ENCODE measurements around the gene UHRF1.

UHRF1 gene

DNA sequence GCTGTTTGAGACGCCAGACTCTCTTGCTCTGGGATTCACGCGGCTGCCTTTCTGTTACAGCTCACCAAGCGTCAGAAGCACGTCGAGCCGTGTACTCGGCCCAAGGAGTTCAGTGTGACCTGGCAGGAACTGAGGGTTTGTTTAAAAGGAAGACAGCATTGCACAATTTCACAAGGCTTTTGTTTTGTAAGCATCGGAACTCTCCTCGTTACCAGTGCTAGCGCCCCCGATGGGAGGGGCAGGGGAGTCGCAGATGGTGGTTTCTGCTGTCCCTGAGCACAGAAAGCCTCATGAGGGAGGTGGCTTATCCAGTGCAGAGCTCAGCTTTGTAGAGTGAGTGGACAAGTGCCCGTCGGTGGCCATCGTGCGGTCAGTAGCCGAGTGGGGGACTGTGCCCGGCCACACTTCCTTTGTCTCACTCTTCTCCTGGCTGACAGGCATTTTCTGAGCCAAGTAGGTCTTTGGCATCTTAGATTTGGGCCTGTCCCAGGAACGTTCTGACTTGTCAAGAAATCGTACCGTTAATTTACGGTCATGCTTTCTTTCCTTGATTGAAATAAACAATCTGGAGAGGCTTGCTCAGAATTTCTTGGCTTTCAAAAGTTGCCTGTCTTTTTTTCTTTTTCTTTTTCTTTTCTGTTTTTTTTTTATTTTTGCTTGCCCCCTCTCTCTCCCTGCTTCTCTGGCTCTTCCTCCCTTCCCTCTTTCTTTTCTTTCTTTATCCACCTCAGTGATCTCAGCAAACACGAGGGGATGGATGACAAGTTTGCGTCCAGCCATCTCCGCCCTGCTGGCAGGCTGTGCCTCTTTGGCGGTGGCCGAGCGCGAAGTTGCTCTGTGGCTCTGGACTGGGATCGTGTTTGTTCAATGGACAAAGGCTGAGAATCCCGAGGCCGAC lies 67.3 kb downstream of the UHRF1 start:
- Histone ChIP-seq H3K27me3 (ENCODE audit: control insufficient read depth in 1 of 2, insufficient read depth in 2 of 2, low read length in 2 of 2) (no peaks in the 10 kb centered on the region), H3K9me3 (ENCODE audit: low read length) (no peaks in the 10 kb centered on the region), H3K4me3 (ENCODE audit: low read depth in 1 of 2, low read length in 2 of 2) (peak overlapping the region in 1 of 2 donors; percentile 51), H3K9ac (ENCODE audit: low read length) (peak overlapping the region; percentile 25), H3K4me1 (ENCODE audit: insufficient read depth, low read length) (peaks cover 47% of the 10 kb centered on the region), H3K36me3 (ENCODE audit: insufficient read depth, low read length) (no peaks in the 10 kb centered on the region), H3K27ac (ENCODE audit: low read depth, low read length) (peak overlapping the region; percentile 86)

DNA sequence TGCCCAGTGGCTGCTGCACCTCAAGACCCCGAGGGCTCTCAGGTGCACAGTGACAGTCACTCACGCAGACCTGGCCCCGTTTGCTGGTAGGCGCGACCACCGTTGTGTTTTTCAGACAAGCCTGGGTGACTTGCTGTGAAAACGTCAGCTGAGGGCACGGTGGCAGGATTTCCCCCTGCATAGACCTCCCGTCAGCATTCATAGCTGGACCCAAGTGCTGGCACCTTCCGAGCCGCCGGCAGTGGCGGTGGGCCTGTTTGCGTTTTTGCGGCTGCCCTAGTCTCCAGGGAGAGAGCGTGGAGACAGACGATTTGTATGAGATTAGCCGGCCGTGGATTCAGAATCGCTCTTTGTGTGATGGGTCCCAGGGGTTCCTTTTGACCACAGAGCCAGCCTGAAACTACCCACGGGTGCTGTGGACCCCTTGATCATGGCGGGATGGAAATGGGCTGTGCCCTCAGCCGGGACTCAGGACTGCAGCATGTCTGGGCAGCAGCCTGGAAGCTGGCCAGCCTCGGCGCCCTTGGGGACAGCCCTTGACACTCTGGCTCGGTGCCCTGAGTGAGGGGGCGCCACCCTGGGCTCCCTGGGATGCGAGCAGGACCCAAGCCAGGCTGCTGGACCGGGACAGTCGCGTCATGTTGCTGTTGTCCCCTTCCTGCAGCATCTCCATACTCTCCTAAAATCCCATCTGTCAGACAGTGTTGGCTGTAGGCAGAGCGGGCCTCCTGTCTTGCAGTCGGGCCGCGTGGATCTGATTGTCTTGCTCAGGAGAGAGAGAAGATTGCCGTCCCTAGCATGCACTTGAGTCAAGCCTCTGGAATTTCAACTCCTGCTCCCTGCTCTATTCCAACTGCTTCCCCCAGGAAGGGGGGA lies 68.2 kb downstream of the UHRF1 start:
- Histone ChIP-seq H3K4me3 (ENCODE audit: low read depth in 1 of 2, low read length in 2 of 2) (no peak overlapping the region), H3K9ac (ENCODE audit: low read length) (no peak overlapping the region), H3K27me3 (ENCODE audit: control insufficient read depth in 1 of 2, insufficient read depth in 2 of 2, low read length in 2 of 2) (no peaks in the 10 kb centered on the region), H3K27ac (ENCODE audit: low read depth, low read length) (peak overlapping the region; percentile 81), H3K9me3 (ENCODE audit: low read length) (no peaks in the 10 kb centered on the region), H3K36me3 (ENCODE audit: insufficient read depth, low read length) (no peaks in the 10 kb centered on the region), H3K4me1 (ENCODE audit: insufficient read depth, low read length) (peaks cover 39% of the 10 kb centered on the region)

DNA sequence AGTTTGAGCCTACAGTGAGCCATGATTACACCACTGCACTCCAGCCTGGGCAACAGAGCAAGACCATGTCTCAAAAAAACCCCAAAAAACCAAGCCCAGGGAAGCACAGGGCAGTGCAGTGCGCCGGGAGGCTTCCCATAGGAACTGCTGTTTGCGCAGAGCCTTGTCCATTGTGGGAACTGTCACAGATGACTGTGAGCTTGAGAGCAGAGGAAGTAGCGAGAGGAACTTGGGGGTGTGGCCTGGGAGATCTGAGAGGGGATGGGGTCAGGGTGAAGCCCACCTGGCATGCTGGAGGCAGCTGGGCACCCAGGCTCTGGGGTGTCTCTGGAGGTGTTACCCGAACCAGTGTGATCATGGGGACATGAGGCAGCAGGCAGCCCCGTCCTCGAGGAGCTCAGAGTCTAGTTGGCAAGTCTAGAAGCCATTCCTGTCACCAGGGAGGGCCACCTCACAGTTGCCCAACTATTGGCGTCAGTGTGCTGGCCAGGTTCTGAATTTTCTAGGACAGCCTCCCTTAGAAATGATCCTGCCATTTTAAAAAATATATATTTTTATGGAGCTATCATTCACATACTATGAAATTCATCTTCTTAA lies 70.0 kb downstream of the UHRF1 start:
- Histone ChIP-seq H3K4me1 (ENCODE audit: insufficient read depth, low read length) (peaks cover 34% of the 10 kb centered on the region), H3K27me3 (ENCODE audit: control insufficient read depth in 1 of 2, insufficient read depth in 2 of 2, low read length in 2 of 2) (no peaks in the 10 kb centered on the region), H3K9ac (ENCODE audit: low read length) (no peak overlapping the region), H3K27ac (ENCODE audit: low read depth, low read length) (no peak overlapping the region), H3K9me3 (ENCODE audit: low read length) (no peaks in the 10 kb centered on the region), H3K4me3 (ENCODE audit: low read depth in 1 of 2, low read length in 2 of 2) (no peak overlapping the region), H3K36me3 (ENCODE audit: insufficient read depth, low read length) (no peaks in the 10 kb centered on the region)

DNA sequence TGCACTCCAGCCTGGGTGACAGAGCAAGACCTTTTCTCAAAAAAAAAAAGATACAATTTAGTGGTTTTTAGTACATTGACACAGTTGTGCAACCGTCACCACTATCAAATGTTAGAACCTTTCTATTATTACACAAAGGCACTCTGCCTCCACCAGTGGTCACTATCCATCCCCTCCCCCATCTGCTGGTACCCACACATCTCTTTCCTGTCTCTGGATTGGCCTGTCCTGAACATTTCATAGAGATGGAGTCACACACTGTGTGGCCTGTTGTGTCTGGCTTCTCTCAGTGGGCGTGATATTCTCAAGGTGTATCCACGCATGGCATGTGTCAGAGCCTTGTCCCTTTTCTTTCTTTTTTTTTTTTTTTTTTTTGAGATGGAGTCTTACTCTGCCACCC lies 70.8 kb downstream of the UHRF1 start:
- peaks cover 34% of the 10 kb centered on the region for H3K4me1 ChIP-seq (ENCODE audit: insufficient read depth, low read length)
- H3K9me3 ChIP-seq (ENCODE audit: low read length), result no peaks in the 10 kb centered on the region
- H3K27ac ChIP-seq (ENCODE audit: low read depth, low read length), result no peak overlapping the region
- no peak overlapping the region for H3K9ac ChIP-seq (ENCODE audit: low read length)
- H3K36me3 ChIP-seq (ENCODE audit: insufficient read depth, low read length), result no peaks in the 10 kb centered on the region
- H3K4me3 ChIP-seq (ENCODE audit: low read depth in 1 of 2, low read length in 2 of 2), result no peak overlapping the region
- no peaks in the 10 kb centered on the region for H3K27me3 ChIP-seq (ENCODE audit: control insufficient read depth in 1 of 2, insufficient read depth in 2 of 2, low read length in 2 of 2)

DNA sequence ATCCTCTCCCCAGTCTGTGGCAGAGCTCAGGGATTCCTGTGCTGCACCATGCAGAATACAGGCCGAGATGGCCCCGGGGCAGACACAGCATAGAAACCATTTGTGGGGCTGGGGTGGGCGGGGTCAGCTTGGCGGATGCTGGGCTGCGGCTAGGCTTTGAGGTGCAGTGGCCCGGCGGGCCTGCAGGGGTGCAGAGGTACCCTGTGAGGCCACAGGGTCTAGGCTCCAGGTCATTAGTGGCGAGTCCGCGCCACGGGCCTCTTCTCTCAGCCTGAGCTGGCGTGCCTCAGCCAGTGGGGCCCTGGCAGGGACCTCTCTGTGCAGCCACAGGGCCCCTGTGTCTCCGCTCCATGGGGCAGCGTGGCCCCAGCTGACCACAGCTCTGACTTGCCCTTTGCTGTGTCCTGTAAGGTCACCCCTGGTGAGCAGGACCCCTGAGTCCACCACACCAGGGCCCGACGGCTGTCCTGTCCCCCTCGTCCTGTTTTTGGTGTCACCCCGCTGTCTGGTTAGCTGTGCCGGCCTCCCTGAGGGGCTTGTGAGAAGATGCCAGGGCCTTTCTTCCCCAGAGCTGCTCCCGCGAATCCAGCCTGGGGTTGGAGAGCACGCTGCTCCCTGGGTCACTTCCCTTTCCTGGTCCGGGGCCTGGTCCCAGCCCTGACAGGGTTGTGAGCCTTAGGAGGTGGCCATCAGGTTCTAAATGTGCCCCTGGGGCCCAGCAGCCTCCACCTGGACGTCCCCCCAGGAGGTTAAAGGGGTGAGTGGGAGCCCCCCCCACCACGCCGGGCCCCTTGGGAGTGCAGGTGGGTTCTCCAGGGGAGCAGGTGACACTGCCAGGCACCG lies 71.8 kb downstream of the UHRF1 start:
- peaks cover 25% of the 10 kb centered on the region for H3K4me1 ChIP-seq (ENCODE audit: insufficient read depth, low read length)

DNA sequence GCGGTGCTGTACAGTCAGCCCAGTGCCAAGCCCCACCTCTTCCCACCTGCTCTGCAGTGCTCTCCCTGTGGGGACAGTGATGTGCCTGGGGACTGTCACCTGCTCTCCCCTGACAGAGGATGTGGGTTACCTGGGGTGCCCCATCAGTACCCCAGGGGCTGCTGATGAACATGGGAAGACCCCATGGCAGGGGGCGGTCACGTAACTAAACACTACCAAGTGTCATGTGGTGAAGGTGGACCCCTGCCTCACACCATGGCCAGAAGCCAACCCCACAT lies 72.3 kb downstream of the UHRF1 start:
- peaks cover 20% of the 10 kb centered on the region for H3K4me1 ChIP-seq (ENCODE audit: insufficient read depth, low read length)

More for the DNA sequence above, 71.8 kb downstream of the UHRF1 start:
- Histone ChIP-seq H3K4me3 (ENCODE audit: low read depth in 1 of 2, low read length in 2 of 2) (no peak overlapping the region), H3K27ac (ENCODE audit: low read depth, low read length) (no peak overlapping the region), H3K36me3 (ENCODE audit: insufficient read depth, low read length) (no peaks in the 10 kb centered on the region), H3K27me3 (ENCODE audit: control insufficient read depth in 1 of 2, insufficient read depth in 2 of 2, low read length in 2 of 2) (no peaks in the 10 kb centered on the region), H3K9ac (ENCODE audit: low read length) (no peak overlapping the region), H3K9me3 (ENCODE audit: low read length) (no peaks in the 10 kb centered on the region)

DNA sequence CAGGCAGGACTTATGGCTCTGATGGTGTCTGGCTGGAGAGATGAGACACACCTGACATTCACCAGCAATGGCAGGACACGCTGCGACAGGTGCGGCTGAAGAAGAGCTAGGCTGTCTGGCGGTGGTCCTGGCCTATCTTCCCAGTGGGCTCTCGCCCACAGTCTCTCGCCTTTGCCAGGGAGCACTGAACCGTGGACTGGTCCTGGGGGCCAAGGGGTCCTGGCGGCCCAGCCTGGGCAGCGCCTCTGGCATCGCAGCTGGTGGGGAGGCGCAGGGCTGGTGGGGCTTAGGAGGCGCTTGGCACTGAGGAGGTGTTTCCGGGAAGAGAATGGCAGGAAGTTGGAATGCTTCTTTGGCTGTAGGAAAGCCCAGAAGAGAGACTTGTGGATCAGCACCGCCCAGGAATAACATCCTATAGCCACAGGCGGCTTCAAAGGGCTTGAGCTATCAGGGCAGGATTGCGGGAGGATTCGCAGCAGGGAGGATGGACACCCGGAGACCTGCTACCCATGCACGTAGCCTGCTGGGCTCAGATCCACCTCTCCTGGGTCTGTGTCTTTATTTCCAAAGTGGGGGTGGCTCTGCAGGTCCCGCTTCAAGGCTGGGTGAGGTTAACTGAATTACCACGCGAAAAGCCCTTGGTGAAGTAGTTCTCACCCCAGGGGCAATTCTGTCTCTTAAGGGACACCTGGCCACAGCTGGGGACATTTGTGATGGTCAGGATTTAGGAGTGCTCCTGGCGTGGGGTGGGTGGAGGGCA lies 74.2 kb downstream of the UHRF1 start:
- Histone ChIP-seq H3K9ac (ENCODE audit: low read length) (no peak overlapping the region), H3K27me3 (ENCODE audit: control insufficient read depth in 1 of 2, insufficient read depth in 2 of 2, low read length in 2 of 2) (no peaks in the 10 kb centered on the region), H3K4me3 (ENCODE audit: low read depth in 1 of 2, low read length in 2 of 2) (no peak overlapping the region), H3K36me3 (ENCODE audit: insufficient read depth, low read length) (no peaks in the 10 kb centered on the region), H3K4me1 (ENCODE audit: insufficient read depth, low read length) (peaks cover 17% of the 10 kb centered on the region), H3K9me3 (ENCODE audit: low read length) (no peaks in the 10 kb centered on the region), H3K27ac (ENCODE audit: low read depth, low read length) (no peak overlapping the region)

More for the DNA sequence above, 72.3 kb downstream of the UHRF1 start:
- H3K36me3 ChIP-seq (ENCODE audit: insufficient read depth, low read length), result no peaks in the 10 kb centered on the region
- H3K27me3 ChIP-seq (ENCODE audit: control insufficient read depth in 1 of 2, insufficient read depth in 2 of 2, low read length in 2 of 2), result no peaks in the 10 kb centered on the region
- H3K9ac ChIP-seq (ENCODE audit: low read length), result no peak overlapping the region
- no peaks in the 10 kb centered on the region for H3K9me3 ChIP-seq (ENCODE audit: low read length)
- H3K27ac ChIP-seq (ENCODE audit: low read depth, low read length), result no peak overlapping the region
- H3K4me3 ChIP-seq (ENCODE audit: low read depth in 1 of 2, low read length in 2 of 2), result no peak overlapping the region

DNA sequence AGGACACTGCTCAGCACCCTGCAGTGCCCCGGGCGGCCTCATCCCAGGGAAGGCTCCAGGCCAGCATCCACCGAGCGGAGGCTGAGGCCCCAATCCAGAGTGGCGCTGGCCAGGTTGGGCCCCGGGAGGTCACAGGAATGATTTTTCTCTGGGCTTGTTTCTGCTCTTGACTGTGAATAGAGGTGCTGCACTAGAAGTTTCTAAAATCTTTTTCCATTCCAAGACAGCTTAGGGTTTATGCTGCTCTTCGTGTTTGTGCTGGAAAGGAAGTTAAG lies 74.7 kb downstream of the UHRF1 start:
- Histone ChIP-seq H3K4me1 (ENCODE audit: insufficient read depth, low read length) (peaks cover 19% of the 10 kb centered on the region), H3K27ac (ENCODE audit: low read depth, low read length) (no peak overlapping the region), H3K27me3 (ENCODE audit: control insufficient read depth in 1 of 2, insufficient read depth in 2 of 2, low read length in 2 of 2) (no peaks in the 10 kb centered on the region), H3K9ac (ENCODE audit: low read length) (no peak overlapping the region), H3K36me3 (ENCODE audit: insufficient read depth, low read length) (no peaks in the 10 kb centered on the region), H3K9me3 (ENCODE audit: low read length) (no peaks in the 10 kb centered on the region), H3K4me3 (ENCODE audit: low read depth in 1 of 2, low read length in 2 of 2) (no peak overlapping the region)

DNA sequence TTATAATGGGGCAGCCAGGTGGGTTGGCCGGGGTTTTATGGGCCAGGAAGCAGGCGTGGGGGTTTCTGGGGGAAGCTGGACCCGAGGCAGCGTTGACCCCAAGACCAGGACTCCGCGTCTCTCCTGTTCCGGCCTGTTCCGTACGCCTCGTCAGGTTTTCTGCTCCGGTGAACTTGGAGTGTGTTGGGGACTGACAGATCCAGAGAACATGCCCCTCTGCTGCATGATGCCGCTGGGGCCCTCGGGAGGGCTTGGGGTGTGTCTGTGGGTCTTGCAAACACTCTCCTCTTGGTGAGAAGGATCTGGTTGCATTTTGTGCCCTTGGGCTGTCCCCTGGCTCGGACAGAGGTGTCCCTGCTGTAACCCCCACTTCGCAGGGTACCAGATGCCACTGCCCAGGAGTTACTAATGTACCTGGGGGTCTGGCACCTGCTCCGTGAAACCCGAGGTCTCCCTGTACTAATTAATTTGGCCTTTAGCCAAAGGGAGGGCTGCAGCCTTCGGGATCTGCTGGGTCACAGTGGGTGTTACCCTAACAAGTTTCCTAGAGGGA lies 75.2 kb downstream of the UHRF1 start:
- no peaks in the 10 kb centered on the region for H3K9me3 ChIP-seq (ENCODE audit: low read length)
- H3K9ac ChIP-seq (ENCODE audit: low read length), result no peak overlapping the region
- H3K27me3 ChIP-seq (ENCODE audit: control insufficient read depth in 1 of 2, insufficient read depth in 2 of 2, low read length in 2 of 2), result no peaks in the 10 kb centered on the region
- no peaks in the 10 kb centered on the region for H3K36me3 ChIP-seq (ENCODE audit: insufficient read depth, low read length)
- peaks cover 20% of the 10 kb centered on the region for H3K4me1 ChIP-seq (ENCODE audit: insufficient read depth, low read length)
- H3K4me3 ChIP-seq (ENCODE audit: low read depth in 1 of 2, low read length in 2 of 2), result no peak overlapping the region
- H3K27ac ChIP-seq (ENCODE audit: low read depth, low read length), result no peak overlapping the region

DNA sequence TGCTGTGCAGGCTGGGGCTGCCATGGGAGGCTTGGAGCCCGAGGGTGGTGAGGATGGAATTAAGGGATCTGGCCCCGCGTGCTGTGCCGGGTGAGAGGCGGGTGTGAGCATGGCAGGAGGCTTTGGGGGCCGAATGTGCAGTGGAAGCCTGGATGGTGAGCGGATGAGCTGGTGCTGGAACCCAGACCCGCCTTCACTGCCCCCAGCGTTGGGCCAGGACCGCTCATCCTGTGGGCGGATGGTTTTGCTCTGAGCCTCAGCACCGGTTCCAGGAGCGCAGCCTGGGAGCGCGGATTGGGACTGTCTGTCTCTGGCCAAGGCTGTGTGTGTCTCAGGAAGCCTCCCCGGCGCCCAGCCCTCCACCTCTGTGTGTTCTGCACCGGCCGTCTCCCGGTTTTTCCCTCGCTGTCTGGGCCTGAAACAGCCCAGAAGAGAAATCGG lies 76.3 kb downstream of the UHRF1 start:
- Histone ChIP-seq H3K36me3 (ENCODE audit: insufficient read depth, low read length) (no peaks in the 10 kb centered on the region), H3K27me3 (ENCODE audit: control insufficient read depth in 1 of 2, insufficient read depth in 2 of 2, low read length in 2 of 2) (no peaks in the 10 kb centered on the region), H3K4me3 (ENCODE audit: low read depth in 1 of 2, low read length in 2 of 2) (no peak overlapping the region), H3K9me3 (ENCODE audit: low read length) (no peaks in the 10 kb centered on the region), H3K9ac (ENCODE audit: low read length) (no peak overlapping the region), H3K27ac (ENCODE audit: low read depth, low read length) (no peak overlapping the region), H3K4me1 (ENCODE audit: insufficient read depth, low read length) (peaks cover 20% of the 10 kb centered on the region)

Measured in muscle layer of colon (tissue), 2 donors.